ENCODE measurements around the gene ZNF512B.
A peak's percentile ranks its signal among the peaks of the same experiment; 100 is the strongest.
"Not testable (repeated sequence)": the region's sequence is repeated elsewhere in the genome, so short reads cannot be mapped to it uniquely, and the experiment has no call there.

ZNF512B gene

DNA sequence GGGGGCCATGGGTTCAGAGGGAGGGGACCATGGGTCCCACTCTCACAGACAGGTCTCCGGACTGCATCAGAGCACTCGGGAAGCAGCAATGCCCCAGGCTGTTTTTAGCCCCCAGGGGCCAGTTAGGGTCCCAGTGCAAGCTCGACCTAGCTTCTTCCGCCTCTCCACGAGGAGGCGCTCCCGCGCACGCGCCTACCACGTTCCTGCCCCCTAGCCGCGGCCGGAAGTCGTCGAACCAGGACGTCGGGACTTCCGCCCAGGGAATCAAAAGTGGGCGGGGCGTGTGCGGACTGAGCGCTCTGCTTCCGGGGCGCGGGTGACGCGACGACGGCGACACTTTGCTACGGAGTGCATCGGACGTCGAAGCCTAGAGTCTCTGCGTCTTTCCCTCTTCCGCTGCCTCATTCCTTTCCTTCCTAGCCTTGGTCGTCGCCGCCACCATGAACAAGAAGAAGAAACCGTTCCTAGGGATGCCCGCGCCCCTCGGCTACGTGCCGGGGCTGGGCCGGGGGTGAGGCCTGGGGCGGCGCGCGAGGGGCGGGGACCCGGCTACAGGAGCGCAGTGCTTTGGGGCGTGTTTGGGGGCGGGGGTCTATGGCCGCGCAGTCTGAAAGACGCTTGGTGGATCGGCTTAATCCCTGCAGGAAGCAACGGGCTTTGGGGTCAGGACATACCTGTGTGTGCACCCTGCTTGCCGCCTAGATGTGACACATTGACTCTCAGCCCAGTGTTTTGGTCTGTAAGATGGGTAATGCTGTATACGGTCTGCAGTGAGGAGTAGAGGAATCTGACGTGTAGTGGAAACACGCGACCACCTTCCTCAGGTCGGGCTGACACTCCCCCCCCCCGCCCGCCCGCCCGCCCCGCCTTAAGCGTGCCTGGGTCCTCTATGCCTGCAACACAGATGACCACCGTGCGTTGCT is 11.3 kb upstream of the ZNF512B start, which contains the start of gene PRPF6:
PRPF6 (plus strand) TSS at position 327 of the 923 bp plus-strand sequence; CDS start at position 441, 114 bp downstream.
- ATAC-seq (peak; percentile 60), DNase-seq (peak; percentile 97)
- Mint-ChIP-seq H3K4me3 (peak within 1 kb of the TSS; percentile 96), H3K27ac (peak within 1 kb of the TSS; percentile 98), H3K4me1 (peaks cover 55% of the 10 kb centered on the region), H3K27me3 (no peaks in the 10 kb centered on the region), H3K9me3 (no peaks in the 10 kb centered on the region), H3K36me3 (ENCODE audit: low read depth) (peaks cover 35% of the 10 kb centered on the region)

DNA sequence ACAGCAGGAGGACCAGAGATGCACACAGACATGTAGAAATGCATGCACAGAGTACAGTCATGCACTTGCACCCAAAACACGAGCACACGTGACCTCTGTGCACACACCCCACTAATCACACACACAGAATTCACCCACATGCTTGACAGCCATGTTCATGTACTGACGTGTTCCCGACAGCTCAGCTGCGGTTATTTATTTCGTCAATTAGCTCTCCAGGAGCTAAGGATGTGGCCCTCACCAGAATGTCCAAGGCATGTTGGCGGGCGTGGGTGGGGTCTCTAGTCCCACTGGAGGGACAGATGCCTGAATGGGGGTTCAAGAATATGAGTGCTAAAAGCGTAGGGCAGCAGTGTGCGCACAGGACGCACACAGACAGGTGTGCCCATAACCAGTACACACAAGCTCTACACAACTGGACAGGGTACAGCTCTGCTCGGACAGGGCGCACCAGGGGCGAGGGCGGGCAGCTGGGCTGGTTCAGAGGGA is 10.6 kb upstream of the ZNF512B start:
- ATAC-seq (peak; percentile 17), DNase-seq (peak; percentile 42)
- peaks cover 57% of the 10 kb centered on the region for H3K4me1 Mint-ChIP-seq
- peak overlapping the region; percentile 98 for H3K27ac Mint-ChIP-seq
- peaks cover 32% of the 10 kb centered on the region for H3K36me3 Mint-ChIP-seq (ENCODE audit: low read depth)
- peak overlapping the region; percentile 96 for H3K4me3 Mint-ChIP-seq
- H3K27me3 Mint-ChIP-seq, result no peaks in the 10 kb centered on the region
- no peaks in the 10 kb centered on the region for H3K9me3 Mint-ChIP-seq

DNA sequence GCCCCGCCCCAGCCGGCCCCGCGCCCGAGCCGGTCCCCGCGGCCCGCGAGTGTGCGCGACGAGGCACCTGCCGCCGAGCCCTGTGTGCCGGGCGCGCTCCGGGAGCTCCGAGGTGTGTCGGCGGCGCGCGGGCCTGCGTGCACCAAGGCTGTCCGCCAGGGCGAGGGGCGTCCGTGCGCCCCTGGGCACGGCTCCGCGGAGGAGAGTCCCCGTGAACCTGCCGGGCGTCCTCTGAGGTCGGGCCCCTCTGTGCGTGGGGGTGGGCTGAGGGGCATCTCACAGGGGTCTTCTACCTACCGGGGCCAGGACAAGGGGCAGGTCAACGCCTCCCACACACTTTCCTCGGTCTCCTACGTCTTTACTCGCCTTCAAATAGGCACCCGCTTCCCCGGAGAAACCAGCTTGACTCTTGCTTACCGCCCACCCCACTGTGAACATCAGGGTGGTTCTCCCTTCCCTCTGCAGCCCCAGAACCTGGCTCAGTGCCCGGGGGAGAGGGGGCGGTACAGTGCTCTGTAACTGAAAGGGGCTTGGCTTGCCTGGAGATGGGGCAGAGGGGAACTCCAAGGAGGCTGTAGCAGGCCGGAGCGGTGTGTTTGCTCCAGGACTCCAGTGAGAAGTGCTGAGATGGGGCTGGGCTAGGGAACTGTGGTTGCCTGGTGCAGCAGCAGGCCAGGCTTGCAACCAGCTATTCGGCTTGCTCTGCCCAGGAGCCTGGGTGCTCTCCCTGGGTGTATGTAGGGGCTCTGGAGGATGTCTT is 10.0 kb upstream of the ZNF512B start, which contains the start of gene SAMD10:
SAMD10 (minus strand) TSS at position 86 of the 760 bp plus-strand sequence. CDS start 175 bp downstream, outside the sequence.
- H3K4me1 Mint-ChIP-seq, result peaks cover 57% of the 10 kb centered on the region
- peak; percentile 93 for DNase-seq

DNA sequence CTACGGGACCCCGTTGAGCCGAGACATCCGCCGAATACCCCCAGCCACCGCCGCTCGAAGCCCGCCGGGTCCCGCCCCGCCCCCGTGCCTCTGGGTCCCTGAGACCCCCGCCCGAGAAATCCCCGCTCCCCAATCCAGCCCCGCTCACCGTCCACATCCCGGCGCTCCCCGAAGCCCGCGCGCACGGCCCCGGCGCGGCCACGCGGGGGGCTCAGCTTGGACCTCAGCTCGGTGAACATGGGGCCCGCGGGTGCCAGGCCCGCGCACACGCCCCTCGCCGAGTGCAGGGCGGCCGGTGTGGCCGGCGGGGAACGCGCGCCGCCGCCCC is 9.5 kb upstream of the ZNF512B start:
- Mint-ChIP-seq H3K4me3 (peak overlapping the region; percentile 77), H3K9me3 (no peaks in the 10 kb centered on the region), H3K27ac (peak overlapping the region; percentile 84), H3K4me1 (peaks cover 57% of the 10 kb centered on the region), H3K36me3 (ENCODE audit: low read depth) (peaks cover 28% of the 10 kb centered on the region), H3K27me3 (no peaks in the 10 kb centered on the region)
- ATAC-seq (no peak), DNase-seq (no peak)

More for the DNA sequence above, 10.0 kb upstream of the ZNF512B start, which contains the start of gene SAMD10:
- H3K36me3 Mint-ChIP-seq (ENCODE audit: low read depth), result peaks cover 31% of the 10 kb centered on the region
- peak within 1 kb of the TSS; percentile 98 for H3K27ac Mint-ChIP-seq
- no peaks in the 10 kb centered on the region for H3K27me3 Mint-ChIP-seq
- ATAC-seq, result peak; percentile 65
- peak within 1 kb of the TSS; percentile 96 for H3K4me3 Mint-ChIP-seq
- no peaks in the 10 kb centered on the region for H3K9me3 Mint-ChIP-seq

DNA sequence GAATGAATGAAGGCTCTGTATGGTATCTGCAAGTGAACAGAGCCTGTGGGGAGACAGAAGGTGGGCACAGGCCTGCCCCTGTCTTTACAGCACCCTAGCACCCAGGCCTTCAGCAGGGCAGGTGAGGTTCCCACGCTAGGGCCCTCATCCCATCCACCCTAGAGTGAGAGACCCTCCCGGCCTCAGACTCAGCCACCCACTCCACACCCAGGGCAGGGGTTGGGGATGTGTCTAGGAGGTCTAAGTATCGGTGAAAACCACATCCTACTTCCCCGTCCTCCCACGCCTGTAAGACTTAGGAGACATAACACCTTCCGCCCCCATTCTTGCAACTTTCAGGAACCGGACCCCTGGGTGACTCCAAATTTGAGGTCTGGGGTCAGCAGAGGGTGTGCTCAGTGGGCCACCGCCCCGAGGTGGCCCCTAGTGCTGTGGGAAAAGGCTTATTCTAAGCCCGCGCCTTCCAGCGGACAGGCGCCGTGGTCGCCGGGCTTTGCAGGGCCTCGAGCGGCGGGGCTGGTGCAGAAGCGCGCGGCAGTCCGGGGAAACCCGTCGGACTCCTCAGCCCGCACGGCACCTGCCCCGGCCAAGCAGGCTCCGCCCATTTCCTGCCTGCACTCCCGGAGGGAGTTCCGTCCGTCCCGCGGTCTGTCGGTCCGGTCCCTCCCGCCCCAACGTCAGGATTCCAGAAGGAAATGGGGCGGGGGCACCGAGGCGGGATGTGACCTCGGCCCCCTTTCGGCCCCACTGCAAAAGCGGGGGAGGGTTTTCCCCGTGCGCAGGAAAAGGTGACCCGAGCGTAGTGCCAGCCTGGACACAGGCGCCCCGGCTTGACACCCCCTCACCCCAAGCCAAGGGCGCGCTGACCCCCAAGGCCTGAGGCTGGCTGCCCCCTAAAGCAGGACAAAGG is 8.8 kb upstream of the ZNF512B start:
- no peaks in the 10 kb centered on the region for H3K27me3 Mint-ChIP-seq
- ATAC-seq (peak; percentile 4), DNase-seq (peak; percentile 82)
- H3K9me3 Mint-ChIP-seq, result no peaks in the 10 kb centered on the region
- H3K4me1 Mint-ChIP-seq, result peaks cover 62% of the 10 kb centered on the region
- H3K36me3 Mint-ChIP-seq (ENCODE audit: low read depth), result peaks cover 30% of the 10 kb centered on the region
- H3K27ac Mint-ChIP-seq, result peak overlapping the region; percentile 84
- H3K4me3 Mint-ChIP-seq, result peak overlapping the region; percentile 77

DNA sequence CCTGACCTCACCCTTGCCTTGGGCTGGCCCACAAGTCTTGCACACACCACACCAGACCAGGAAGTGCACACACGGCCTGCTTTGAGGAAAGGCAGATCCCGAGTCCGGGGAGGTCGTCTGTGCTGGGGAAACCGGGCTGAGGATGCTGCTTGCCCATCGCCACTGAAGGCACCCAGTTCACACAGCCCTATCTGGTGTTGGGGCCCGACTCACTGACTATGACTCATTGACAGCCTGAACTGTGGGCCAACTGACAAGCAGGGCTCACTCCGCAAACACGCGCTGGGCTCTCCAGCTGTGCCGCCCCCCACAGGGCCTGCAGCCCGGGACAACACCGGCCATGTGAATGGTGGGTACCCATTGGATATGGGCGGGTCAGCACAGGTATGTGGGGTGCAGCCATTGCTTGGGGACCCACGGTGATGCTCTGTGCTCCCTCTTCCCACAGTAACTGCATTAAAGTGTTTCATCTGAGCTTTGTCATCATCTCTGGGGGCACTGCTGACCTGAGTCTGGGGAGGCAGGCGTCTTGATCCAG is 8.1 kb upstream of the ZNF512B start:
- Mint-ChIP-seq H3K27ac (peak overlapping the region; percentile 84), H3K27me3 (no peaks in the 10 kb centered on the region), H3K4me3 (peak overlapping the region; percentile 77), H3K4me1 (peaks cover 60% of the 10 kb centered on the region), H3K9me3 (no peaks in the 10 kb centered on the region), H3K36me3 (ENCODE audit: low read depth) (peaks cover 26% of the 10 kb centered on the region)
- ATAC-seq (peak; percentile 59), DNase-seq (peak; percentile 74)

DNA sequence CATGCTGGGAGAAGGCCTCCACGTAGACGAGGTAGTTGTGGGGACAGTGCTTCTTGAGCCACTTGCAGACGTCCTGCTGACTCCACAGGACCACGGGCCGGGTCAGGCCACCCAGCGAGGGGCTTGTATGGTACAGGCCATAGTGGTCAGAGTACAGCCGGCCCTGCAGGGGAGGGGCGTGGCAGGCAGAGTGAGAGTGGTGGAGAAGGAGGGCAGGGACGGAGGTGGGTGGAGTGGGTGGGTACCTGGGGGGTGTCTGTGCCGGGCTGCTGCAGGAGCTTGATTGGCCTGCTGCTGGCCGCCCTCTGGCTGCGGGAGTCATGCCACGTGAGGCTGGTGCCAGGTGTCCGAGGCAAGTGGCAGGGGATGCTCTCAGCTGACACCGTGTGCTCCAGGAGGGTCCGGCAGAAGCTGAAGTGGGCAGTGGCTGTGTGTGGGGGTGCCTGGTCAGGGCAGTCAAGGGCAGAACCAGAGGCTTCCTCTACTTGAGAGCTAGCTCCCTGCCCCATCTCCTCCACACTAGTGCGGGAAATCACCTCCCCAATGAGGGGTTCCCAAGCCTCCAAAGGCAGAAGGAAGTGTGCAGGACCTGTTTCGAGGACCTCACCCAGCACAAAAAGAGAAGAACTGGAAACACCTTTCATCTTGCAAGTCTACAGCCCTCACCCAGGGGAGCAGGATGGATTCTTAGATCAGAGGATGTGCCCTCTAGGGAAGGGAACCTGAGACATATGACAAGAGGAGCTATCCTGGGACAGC is 7.4 kb upstream of the ZNF512B start:
- no peaks in the 10 kb centered on the region for H3K27me3 Mint-ChIP-seq
- DNase-seq (no peak), ATAC-seq (no peak)
- H3K9me3 Mint-ChIP-seq, result no peaks in the 10 kb centered on the region
- H3K27ac Mint-ChIP-seq, result peak overlapping the region; percentile 84
- peaks cover 22% of the 10 kb centered on the region for H3K36me3 Mint-ChIP-seq (ENCODE audit: low read depth)
- peaks cover 54% of the 10 kb centered on the region for H3K4me1 Mint-ChIP-seq
- H3K4me3 Mint-ChIP-seq, result peak overlapping the region; percentile 77

DNA sequence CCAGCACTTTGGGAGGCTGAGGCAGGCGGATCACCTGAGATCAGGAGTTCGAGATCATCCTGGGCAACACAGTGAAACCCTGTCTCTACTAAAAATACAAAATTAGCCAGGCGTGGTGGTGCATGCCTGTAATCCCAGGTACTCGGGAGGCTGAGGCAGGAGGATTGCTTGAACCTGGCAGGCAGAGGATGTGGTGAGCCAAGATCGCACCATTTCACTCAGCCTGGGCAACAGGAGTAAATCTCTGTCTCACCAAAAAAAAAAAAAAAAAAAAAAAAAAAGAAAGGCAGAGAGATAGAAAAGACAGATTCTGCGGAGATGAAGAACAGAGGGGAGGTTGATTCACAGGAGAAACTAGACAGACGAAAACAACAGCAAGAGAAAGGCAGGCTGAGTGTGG is 6.8 kb upstream of the ZNF512B start:
- not testable (repeated sequence) for DNase-seq, H3K4me3 Mint-ChIP-seq, ATAC-seq, H3K27me3 Mint-ChIP-seq, H3K9me3 Mint-ChIP-seq
- Mint-ChIP-seq H3K36me3 (ENCODE audit: low read depth) (peaks cover 20% of the 10 kb centered on the region), H3K27ac (peak overlapping the region; percentile 12), H3K4me1 (peaks cover 49% of the 10 kb centered on the region)

DNA sequence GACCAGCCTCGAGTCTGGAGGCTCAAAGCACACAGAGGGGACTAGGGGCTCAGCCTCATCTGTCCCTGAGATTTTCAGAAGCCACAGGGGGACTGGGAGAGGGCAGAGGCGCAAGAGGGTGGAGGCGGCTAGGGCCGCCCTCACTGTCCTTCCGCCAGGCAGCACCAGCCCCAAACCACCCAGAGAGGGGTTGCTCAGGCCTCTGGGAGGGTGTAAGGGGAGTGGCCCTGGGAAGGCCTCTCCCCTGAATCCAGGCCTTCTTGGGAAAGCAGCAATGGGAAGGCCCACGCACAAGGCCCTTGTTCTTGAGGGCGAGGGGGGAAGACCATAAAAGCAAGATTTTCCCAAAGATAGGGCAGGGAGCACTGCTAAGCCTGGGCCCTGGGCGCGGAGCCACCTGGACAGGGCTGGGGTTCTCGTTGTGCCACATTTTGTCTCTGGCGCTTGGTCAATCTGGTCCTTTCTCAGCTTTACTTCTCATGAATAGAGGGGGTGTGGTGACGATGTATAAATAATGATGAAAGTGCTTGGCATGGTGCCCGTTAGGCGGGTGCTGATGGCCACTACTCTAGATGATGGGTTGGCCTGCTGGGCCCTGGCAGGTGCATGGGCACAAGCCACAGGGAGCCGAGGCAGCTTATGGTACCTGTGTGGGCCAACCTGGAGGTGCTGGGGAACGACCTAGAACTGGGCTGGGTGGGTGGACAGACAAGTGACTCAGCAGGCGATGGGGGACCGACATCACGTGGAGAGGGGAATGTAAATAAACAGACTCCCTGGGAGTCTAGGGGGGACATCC is 4.9 kb upstream of the ZNF512B start:
- ATAC-seq (no peak), DNase-seq (no peak)
- Mint-ChIP-seq H3K27ac (no peak overlapping the region), H3K27me3 (no peaks in the 10 kb centered on the region), H3K4me1 (peaks cover 36% of the 10 kb centered on the region), H3K36me3 (ENCODE audit: low read depth) (peaks cover 20% of the 10 kb centered on the region), H3K9me3 (no peaks in the 10 kb centered on the region), H3K4me3 (no peak overlapping the region)

DNA sequence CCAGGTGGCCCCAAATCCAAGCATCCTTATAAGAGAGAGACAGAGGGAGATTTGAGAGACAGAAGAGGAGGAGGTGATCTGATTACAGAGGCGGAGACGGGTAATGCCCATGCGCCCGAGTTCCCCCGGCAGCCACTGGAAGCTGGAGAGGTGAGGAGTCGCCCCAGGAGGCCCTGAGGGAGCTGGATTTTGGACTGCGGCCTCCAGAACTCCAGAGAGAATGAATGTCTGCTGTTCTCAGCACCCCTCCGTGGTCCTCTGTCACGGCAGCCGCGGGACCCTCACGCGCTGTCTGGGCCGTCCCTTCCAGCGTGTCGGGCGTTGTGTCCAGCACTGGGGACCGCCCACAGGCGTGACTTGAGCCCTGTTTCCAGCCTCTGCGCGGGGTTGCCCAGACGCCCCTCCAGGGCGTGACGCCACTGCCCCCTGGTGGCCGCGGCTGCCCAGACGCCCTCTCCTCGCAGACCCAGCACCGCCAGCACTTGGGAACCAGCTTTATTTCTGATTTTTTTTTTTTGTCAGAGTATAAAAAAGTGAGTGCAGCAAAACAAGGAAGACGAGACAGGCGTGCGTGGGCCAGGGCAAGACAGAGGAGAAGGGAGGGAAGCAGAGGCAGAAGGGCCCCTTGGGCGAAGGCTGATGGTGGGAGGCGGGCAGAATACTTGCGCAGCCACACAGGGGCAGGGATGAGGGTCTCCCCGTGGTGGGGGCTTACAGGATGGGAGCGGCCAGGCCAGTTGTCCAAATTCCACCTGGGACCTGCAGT is 4.1 kb upstream of the ZNF512B start:
- peak; percentile 31 for ATAC-seq
- DNase-seq, result peak; percentile 89
- H3K9me3 Mint-ChIP-seq, result no peaks in the 10 kb centered on the region
- H3K27ac Mint-ChIP-seq, result no peak overlapping the region
- no peaks in the 10 kb centered on the region for H3K27me3 Mint-ChIP-seq
- H3K36me3 Mint-ChIP-seq (ENCODE audit: low read depth), result peaks cover 22% of the 10 kb centered on the region
- H3K4me1 Mint-ChIP-seq, result peaks cover 39% of the 10 kb centered on the region
- no peak overlapping the region for H3K4me3 Mint-ChIP-seq

DNA sequence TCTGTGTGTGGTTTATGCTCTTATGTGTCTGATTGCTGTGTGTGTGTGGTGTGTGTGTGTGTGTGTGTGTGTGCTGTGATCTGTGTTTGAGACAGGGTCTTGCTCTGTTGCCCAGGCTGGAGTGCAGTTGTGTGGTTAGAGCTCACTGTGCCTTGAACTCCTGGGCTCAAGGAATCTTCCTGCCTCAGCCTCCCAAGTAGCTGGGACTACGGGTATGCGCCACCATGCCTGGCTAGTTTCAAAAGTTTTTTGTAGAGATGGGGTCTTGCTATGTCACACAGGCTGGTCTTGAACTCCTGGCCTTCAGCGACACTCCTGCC is 3.4 kb upstream of the ZNF512B start:
- ATAC-seq (no peak), DNase-seq (no peak)
- no peaks in the 10 kb centered on the region for H3K9me3 Mint-ChIP-seq
- H3K27me3 Mint-ChIP-seq, result no peaks in the 10 kb centered on the region
- no peak overlapping the region for H3K4me3 Mint-ChIP-seq
- no peak overlapping the region for H3K27ac Mint-ChIP-seq
- peaks cover 23% of the 10 kb centered on the region for H3K36me3 Mint-ChIP-seq (ENCODE audit: low read depth)
- H3K4me1 Mint-ChIP-seq, result peaks cover 40% of the 10 kb centered on the region

All from activated naive CD8-positive, alpha-beta T cell treated with anti-CD3 and anti-CD28 coated beads, Interleukin-2, amount 50 U/mL, for 24 hours (primary cell).